GM18517 (cell line): ENCODE results near the gene MATK.

Experiments used
- ATAC-seq: cut with Tn5 transposase; IDR thresholded peaks from one replicate; pipeline ENCODE4 v1.9.1; 2021; ENCODE audit warnings: mild to moderate bottlenecking, moderate library complexity; ENCODE audit not compliant: unreplicated experiment

Gene MATK, protein sequence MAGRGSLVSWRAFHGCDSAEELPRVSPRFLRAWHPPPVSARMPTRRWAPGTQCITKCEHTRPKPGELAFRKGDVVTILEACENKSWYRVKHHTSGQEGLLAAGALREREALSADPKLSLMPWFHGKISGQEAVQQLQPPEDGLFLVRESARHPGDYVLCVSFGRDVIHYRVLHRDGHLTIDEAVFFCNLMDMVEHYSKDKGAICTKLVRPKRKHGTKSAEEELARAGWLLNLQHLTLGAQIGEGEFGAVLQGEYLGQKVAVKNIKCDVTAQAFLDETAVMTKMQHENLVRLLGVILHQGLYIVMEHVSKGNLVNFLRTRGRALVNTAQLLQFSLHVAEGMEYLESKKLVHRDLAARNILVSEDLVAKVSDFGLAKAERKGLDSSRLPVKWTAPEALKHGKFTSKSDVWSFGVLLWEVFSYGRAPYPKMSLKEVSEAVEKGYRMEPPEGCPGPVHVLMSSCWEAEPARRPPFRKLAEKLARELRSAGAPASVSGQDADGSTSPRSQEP

DNA sequence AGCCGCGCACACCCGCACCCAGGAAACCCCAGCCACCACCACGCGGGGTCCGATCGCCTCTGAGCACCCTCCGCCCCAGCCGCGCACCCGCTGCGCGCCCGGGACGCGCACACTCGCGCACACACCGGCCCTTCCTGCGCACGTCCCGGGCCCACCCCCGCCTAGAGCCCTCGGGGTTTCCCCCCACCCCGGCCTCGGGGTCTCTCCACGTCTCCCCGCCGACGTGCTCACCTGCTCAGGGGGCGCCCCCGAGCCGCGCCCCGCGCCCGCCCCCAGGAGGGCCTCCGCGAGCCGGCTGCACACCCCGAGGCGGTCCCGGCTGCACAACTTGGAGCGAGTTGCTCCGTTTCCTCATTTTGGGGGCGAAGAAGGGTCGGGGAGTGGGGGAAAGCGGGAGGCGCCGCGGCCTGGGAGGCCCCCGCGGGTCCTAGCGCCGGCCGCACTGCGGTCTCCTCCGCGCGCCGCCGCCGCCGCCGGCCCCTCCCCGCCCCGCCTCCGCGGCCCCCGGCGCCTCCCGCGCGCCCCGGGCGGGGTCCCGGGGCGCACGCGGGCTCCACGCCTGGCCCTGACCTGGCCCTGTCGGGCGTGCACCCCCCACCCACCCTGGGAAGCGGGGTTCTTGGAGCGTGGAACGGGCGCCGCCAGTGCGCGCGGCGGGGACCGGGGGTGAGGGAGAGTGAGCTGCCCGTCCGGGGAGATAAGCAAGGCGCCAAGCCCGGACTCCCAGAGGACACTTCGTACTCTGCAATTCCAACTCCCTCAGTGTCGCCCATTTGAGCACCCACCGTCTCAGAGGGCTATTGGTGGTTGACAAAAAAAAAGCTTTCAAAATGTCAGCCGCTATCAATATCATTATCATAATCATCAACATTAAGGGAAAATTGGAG is at the start of gene MATK:
MATK (minus strand) TSS at position 444 of the 887 bp plus-strand sequence. CDS start 1,246 bp downstream, outside the sequence.
- no peak for ATAC-seq

DNA sequence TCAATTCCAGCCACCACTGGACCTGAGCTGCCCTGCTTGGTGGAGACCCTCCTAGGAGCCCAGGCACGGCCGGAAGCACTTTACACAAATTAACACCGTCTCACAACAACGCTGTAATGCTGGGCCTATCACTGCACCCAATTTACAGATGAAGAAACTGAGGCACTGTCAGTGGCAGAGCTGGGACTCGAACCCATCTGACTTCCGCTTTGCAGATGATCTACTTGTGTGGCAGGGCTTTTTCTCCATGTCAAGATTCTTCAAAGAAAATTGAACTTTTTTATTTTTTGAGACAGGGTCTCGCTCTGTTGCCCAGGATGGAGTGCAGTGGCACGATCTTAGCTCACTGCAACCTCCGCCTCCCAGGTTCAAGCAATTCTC is 48.9 kb upstream of the MATK start:
- ATAC-seq = no peak

DNA sequence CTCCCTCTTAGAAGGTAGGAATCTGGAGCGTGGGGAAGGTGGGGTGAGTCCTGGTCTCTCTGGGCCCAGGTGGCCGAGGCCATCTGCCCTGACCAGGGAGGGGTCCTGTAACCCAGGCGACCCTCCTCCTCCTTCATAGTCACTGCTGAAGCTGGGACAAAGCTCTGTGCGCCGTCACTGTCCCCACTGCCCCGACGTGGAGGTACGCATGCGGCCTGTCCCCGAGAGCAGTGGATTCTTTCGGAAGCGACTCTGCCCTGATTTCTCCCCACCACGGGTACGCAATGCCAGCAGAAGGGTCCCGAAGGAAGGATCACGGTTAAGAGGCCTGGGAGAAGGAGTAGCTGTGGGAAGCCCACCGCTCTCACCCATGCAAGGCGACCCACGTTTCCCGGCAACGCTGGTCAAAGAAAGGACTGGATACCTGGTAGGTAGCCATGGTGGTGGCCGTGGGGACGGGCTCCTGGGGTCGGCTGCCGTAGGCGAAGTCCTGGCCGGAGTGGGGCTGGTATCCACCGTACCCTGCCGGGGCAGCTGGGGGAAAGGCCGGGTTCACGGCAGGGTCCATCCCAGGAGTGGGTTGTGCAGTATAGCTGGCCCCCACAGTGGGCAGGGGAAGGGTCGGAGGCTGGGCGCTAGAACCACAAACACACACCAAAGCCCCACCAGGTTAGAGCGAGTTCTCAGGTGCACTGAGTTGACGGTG is 48.3 kb upstream of the MATK start:
- no peak for ATAC-seq

DNA sequence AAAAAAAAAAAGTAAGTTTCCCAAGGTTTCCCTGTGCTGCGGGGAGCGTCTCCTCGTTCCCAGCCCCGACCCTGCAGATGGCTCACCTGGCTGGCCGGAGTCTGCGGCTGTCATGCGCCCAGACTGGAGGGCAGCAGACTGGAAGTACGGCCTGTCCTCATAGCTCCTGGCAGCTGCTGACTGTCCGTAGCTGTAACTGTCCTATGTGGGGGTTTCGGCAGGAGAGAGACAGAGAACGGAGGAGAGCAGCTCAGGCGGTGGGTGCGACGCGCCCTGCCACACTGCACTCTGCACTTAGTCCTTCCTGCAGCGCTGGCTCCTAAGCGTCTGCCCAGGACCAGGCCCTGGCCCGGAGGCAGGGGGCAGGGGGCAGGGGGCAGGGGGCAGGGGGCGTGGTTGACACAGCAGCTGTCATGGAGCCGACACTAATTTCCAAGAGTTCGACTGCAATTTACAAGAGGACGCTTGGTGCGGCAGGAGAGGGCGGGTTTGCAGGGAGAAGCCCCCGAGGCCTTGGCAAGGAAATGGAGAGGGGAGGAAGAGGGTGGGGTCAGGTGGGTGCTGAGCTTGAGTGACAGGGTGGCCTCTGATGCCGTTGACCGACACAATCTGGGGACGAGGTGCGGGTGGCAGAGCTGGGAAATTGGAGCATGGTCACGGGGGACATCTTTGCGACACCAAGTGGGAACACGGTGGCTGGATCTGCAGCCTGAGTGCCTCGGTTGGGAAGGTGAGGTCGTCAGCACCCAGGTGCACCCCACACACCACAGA is 47.6 kb upstream of the MATK start:
- no peak for ATAC-seq

DNA sequence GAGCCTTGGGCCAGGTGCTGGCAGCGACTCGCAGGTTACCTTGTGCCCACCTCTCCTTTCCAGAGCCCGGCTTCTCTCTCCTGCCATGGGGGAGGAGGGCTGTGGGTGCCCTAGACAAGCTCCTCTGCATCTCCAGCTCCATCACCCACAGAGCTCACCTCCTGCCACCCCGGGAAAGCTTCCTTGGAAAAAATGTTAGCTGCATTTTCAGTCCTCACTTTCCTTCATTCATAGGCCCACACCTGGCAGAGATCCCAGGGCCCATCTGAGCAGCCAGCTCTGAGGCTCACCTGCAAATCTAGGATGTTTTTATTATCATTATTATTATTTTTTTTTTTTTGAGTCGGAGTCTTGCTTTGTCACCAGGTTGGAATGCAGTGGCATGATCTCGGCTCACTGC is 45.8 kb upstream of the MATK start:
- ATAC-seq = no peak

DNA sequence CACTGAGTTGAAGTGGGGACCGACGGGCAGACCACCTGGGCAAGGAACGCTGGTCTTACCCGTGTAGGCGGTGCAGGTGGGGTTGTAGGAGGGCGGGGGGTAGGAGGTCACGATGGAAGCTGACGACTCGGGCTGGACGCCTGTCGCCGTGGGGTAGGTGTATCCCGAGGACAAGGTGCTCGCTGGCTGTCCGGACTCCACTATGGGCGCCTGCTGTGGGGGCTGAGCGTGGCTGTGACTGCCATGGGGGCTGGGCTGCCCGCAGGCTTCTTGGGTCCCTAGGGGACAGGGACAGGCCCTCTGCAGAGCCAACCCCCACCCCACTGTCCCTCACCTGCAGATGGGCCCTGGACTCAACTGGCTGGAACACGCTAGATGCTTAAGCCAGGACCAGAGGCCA is 45.4 kb upstream of the MATK start:
- ATAC-seq = no peak

DNA sequence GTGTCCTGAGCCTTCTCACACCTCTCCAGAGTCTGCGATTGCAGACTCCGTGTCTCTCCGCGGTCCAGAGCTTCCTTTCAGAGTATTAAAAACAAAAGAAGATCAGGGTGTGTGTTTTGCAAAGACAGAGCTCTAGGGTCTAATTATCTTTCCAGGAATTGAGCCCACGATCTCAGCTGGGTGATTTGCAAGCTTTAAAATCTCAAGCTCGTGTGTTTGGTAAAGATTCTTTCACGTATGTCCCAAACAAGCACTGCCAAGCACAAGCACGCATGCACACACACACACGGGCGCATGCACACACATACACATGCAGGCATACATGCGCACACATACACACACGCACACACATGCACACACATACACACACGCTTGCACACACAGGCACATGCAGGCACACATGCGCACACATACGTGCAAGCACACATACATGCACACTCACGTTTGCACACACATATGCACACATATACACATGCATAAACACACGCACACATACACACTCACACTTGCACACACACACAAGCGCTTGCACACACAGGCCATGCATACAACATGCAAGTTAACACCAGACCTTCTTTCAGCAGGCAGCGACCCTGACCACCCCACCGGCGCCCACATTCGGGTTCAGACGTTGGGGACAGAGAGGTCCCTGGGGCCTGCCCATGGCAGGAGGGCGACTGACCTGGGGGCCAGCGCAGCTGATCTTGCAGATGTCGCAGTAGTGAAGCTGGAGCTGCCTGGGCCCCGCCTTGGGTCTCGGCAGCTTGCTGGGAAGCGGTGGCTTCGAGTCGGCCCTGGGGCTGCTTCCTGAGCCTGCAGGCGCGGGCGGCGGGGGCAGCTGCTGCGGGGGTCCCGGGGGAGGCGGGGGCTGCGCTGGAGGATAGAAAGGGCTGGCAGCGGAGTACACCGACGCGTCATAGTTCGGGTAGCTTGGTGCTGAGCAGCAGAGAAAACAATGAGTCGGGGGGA is 44.7 kb upstream of the MATK start:
- ATAC-seq = no peak

DNA sequence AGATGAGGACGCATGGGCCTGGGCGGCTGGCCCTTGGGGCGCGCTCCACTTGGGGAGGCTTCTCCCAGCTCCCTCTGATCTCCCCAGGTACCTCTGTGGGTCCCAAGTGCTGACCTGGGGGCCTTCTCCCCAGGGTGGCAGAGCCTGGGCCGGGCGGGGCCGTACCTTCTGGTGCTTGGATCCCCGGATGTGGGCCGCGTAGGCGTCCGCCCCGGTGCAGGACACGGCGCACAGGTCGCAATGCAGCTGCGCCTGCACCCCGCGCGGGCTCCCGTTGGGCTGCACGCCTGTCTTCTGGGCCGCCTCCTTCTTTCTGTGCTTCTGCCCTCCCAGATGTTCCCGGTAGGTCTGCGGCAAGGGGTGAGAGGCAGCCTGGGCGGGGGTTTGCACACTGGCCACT is 41.1 kb upstream of the MATK start:
- ATAC-seq = no peak

DNA sequence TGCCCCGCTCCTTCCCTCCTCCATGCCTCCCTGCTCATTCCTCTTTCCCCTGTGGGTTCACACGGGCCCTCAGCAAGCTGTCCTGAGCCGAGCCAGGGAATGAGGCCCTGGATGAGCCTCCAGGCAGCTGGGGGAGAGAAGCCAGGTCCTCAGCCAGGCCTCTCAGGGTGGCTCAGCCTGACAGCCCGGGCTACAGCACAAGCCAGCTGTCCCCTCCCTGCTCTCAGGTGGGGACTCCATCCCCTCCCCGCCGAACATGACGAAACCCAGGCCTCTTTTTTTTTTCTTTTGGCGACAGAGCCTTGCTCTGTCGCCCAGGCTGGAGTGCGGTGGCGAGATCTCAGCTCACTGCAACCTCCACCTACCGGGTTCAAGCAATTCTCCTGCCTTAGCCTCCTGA is 40.0 kb upstream of the MATK start:
- ATAC-seq = no peak

DNA sequence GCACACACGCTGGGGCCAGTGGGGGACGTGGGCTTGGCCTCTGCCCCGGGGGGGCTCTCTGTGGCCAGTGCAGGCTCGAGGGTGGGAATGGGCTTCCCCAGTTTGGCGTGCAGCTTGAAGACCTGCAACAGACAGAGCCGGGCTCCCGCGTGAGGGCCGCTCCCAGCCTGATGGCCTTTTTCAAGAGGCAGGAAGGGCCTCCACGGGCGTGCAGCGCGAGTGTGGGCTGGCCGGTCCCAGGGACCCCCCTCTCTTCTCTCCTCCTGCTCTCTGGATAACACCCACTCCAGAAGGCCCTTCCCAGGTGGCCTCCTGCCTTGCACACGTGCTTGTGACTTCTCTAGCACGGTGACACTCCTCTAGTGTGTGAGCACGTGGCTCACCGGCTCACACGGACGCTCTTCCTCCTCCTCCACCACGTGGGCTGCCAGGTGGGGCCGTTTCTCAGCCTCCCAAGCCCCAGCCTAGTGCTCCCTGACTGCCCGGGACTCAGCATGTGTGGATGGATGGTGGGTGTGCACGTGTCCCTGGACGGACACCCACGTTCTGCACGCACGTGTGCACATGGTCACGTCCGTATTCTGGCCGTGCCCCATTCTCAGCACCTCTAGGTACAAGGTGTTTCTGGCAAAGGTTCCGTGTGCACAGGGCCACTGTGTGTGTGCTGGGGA is 39.2 kb upstream of the MATK start:
- ATAC-seq = no peak

DNA sequence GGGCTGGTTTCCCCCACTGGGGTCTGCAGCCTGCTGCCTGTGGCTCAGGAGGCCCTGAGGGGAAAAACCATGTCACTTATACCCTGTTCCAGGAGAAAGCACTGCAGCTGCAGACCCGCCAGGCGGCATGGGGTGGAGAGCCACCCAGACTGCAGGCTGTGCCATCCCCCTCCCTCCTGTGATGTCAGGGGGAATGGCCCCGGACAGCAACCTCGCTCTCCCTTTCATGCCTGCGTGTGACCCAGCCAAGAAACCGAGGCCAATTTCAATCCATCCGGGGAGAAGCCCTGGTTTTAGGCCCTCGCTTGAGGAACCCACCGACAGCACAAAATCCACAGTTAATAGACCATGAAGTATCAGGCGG is 37.2 kb upstream of the MATK start:
- ATAC-seq = no peak

DNA sequence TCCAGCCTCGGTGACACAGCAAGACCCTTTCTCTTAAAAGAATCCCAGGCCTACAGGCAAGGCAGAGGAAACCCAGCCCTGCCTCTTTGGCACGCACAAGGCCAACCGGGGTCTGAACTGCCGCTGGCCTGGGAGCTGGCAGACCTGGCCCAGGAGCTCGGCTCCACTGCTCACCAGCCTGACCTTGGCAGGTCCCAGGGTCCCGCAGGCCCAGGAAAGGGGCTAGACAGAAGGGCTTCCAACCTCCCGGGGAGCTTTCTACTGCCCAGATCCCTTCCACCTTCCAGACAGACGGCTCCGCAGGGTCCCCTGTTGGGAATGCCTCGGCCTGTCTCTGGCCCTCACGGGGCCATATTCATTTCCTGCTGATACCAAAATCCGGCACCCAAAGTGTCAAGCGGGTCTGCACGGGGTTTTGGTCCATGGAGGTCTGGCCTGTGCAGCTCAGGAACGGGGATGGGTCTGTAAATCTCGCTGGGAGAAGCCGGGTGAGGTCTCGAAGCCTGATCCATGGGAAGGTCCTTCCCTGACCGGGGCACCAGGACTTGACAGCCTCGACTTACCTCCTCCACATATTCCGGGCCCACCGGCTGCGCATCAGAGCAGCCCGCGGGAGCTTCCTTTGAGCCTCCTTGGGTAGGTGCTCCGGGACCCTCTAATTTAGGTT is 36.6 kb upstream of the MATK start:
- ATAC-seq = no peak

DNA sequence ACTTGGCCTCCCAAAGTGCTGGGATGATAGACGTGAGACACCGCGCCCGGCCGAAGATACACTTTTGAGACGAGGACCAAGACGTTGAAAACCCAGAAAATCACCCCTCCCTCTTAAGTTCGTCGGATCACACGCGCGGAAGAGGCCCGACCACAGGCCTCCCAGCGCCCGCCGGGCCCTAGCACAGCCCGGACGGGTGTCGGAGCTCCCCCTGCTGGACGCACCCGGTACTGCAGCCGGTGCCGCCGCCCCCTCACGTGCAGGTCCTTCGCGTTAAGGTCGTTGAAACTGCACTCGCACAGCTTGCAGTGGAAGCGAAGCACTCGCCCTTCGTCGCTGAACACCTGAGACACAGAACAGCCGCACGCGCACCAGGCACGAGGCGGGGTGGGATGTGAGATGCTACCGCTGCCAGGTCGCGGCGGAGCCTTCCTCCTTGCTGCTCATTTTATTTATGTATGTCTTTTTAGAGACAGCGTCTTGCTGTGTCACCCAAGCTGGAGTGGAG is 35.7 kb upstream of the MATK start:
- ATAC-seq = no peak

DNA sequence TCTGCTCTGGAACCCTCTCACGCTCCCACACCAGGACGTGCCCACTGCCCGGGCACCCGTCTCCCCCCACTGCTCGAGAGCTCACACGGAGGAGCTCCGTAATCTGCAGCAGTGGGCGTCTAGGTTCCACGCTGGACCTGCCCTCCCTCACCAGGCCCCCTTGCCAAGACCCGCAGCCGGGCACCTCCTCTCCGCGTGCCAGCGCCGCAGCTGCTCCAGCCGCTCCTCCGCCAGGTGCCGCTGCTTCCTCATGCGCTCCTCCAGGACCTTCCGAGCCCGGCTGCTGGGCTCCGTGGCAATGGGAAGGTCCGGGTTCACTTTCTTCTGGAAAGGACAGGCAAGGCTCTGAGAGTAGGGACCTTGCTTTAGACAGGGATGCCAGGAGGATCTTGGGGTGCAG is 35.0 kb upstream of the MATK start:
- no peak for ATAC-seq

DNA sequence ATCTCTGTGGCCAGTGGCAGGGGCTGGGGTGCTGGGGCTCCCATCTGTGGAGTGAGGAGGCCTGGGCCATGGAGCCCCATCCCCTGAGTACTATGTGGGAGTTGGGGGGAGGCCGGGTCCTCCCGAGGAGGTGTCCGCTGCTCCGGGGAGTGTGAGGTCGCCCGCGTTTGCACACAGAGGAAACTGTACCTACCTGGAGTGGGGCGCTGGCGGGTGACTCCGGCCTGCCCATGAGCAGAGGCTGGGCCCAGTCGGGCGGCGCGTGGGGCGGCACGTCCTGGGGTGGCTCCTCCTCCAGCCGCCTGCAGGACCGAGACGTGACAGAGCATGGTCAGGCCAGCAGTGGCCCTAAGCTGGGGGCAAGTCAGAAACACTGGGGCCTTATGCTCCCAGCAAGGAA is 33.8 kb upstream of the MATK start:
- ATAC-seq = no peak

DNA sequence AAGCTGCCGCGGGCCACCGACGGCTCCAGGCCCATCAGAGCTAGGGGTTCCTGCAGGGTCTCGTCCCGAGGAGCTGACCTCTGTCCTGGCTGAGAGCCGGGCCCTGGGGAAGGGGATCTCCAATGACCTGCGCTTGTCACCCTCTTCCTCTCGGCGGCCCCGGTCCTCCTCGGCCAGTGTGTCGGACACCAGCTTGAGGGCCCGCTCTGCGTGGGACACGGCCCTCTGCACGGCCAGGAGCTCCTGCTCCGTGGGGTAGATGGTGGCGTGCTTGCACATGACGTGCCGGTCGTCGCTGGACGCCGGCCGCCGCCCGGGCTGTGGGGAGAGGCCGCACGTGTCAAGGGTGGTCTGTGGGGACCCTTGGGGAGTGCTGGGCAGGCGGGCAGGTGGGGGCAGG is 32.7 kb upstream of the MATK start:
- no peak for ATAC-seq

DNA sequence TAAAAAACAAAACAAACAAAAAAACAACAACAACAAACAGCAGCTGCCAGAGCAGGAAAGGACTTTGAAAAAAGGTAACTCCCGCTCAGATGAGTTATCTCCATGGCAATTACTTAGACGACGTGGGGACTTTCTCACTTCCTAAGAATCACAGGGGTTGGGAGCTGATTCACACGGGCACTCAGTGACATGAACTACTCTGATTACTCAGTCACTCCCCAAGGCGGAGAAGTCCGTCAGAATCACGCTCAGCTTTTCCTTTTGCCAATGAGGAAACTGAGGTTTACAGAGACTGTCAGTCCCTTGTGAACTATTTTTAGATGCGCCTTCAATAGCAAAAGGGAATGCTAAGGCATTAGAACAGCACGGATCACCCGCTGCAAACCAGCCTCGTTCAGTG is 32.3 kb upstream of the MATK start:
- no peak for ATAC-seq

DNA sequence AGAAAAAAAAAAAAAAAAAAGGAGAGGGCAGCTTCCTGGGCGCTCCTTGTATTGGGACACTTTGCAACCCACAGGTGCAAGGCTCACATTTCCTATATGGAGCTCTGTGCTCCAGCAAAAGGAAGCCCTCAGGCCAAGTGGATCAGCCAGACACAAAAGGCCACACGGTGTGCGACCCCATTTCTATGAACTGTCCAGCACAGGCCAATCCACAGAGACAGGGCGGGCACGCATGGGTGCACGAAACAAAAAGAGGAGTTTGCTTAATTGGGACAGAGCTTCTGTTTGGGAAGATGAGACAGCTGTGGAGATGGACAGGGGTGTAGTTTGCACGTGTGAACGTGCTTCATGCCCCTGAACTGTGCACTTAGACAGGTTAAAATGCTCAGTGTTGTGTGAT is 31.6 kb upstream of the MATK start:
- ATAC-seq = no peak
